ENCODE measurements around the gene TLR9. TPM values are rescaled to one million over a fixed set of nuclear protein-coding genes. Genes with fewer than 3 reads are reported as not detected.

TLR9 gene
- total and polyA plus RNA-seq, 9 of the 15 experiments (the other 6 are each of a cell fraction or from before 2014, with no cell fraction given), result not detected

- no peak for TF ChIP-seq HBP1 (CRISPR knock-in tag; IDR thresholded peaks at IDR 0.05)
- no peak for TF ChIP-seq TSHZ1 (CRISPR knock-in tag; IDR thresholded peaks at IDR 0.05)
- no peak for TF ChIP-seq MBD1 (CRISPR knock-in tag; IDR thresholded peaks at IDR 0.05)
- no peak for TF ChIP-seq ARID2 (IDR thresholded peaks at IDR 0.05)
- TF ChIP-seq ZNF133 (CRISPR knock-in tag; IDR thresholded peaks at IDR 0.05), result no peak
- no peak for TF ChIP-seq ZNF75A (CRISPR knock-in tag; IDR thresholded peaks at IDR 0.05)
- TF ChIP-seq LARP7 (IDR thresholded peaks at IDR 0.05), result no peak
- TF ChIP-seq ZBTB2 (IDR thresholded peaks at IDR 0.05), result no peak
- TF ChIP-seq ZBTB11 (CRISPR knock-in tag; IDR thresholded peaks at IDR 0.05), result no peak
- TF ChIP-seq ZBTB8A (IDR thresholded peaks at IDR 0.05; ENCODE audit: partially characterized antibody), result no peak
- TF ChIP-seq THRB (CRISPR knock-in tag; conservative IDR thresholded peaks at IDR 0.05), result no peak
- TF ChIP-seq ATF1 (CRISPR knock-in tag; IDR thresholded peaks at IDR 0.05), result no peak
- TF ChIP-seq ATF1 (tag; IDR thresholded peaks at IDR 0.05), result no peak
Observed at GRCh38 chr3:52245322-52246263, 20.1 kb upstream of the TLR9 start, which contains the start of gene PPM1M (continued).

Data from K562 (cell line).